HG03108 (cell line): Measurements from ENCODE around the gene ADCY1.
"Not testable (repeated sequence)": the region's sequence is repeated elsewhere in the genome, so short reads cannot be mapped to it uniquely, and the experiment has no call there.

Experiments
- ATAC-seq: cut with Tn5 transposase; IDR thresholded peaks from one replicate; pipeline ENCODE4 v1.9.1; 2021; ENCODE audit warnings: moderate library complexity; ENCODE audit not compliant: unreplicated experiment

ADCY1 gene

GRCh38 chr7:45573661-45574415 lies at the start of gene ADCY1:
Gene ADCY1, plus strand, starts transcription at chr7:45574368. Its CDS starts 176 bp downstream, at chr7:45574544.
- ATAC-seq, result no peak

DNA sequence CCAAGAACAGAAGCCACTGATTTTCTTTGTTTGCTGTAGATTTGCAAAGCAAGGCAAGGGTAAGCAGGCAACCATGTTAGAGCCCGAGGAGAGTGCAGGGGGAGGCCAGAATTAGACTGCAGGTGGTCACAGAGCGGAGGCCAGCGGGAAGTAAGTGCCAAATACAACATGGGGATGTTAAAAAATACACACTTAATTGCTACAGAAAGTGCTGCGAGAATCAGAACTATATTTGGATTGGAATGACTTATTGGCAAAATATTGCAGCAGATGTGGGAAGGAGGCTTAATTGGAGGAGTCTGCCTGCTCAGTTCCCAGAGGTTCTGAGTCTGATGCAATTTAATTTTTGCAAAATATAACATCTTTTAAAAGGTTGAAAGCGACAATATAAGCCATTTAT lies 49.7 kb upstream of the ADCY1 start:
- ATAC-seq, result no peak

DNA sequence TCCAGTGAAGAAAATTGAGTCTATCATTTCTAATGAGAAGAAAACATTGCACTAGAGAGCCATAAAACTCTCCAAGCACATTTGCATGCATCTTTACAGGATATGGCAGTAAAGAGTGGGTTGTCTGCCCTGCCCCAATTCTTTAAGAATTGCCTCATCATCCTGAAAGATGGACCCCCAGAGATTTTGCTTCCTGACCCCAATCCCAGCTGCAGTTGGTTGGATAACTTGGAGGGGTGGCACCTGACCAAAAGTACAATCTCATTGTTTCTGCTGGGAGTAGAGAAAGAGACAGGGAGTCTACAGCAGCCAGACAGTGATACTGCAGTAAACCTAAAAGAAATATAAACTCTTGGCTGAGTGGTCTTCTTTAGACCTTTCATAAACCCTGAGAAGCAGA lies 49.1 kb upstream of the ADCY1 start:
- no peak for ATAC-seq

- ATAC-seq, result no peak
Measured at GRCh38 chr7:45543473-45543872, 30.7 kb upstream of the ADCY1 start.

DNA sequence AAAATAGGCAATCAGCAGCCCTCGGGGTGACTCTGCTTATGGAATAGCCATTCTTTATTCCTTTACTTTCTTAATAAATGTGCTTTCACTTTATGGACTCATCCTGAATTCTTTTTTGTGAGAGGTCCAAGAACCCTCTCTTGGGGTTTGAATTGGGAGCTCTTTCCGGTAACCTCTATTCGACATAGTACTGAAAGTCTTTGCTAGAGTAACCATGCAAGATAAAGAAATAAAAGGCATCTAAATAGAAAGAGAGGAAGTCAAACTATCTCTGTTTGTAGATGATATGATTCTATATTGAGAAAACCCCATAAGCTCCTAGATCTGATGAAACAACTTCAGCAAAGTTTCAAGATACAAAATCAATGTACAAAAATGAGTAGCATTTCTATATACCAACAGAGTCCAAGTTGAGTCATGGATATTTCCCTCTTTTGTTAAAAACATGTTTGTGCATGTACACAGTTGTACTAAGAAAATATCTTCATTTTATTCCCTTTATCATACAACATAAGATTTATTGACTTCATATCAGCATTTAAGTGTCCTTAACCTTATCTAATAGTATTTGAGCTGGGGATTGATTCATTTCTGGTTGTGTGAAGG lies 29.0 kb upstream of the ADCY1 start:
- not testable (repeated sequence) for ATAC-seq

DNA sequence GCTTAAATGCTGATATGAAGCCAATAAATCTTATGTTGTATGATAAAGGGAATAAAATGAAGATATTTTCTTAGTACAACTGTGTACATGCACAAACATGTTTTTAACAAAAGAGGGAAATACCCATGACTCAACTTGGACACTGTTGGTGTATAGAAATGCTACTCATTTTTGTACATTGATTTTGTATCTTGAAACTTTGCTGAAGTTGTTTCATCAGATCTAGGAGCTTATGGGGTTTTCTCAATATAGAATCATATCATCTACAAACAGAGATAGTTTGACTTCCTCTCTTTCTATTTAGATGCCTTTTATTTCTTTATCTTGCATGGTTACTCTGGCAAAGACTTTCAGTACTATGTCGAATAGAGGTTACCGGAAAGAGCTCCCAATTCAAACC lies 25.3 kb upstream of the ADCY1 start:
- ATAC-seq, result not testable (repeated sequence)

DNA sequence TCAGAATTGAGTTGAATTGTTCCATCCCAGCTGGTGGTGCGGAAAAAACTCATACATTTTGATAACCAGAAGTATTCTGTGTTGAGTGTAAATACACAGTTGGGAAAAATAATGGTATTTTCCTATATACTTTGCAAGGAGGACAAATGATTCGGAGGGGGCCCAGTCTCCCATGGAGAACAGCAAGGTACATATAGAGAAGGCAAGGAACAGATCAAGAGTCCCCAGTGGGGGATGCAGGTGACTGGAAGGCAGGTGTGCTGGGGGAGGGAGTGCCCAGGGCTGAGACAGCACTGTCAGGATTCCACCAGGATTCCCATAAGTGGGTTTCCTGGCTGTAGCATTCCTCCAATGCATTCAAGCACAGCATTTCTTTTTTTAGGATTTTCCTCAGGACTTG lies 10.8 kb upstream of the ADCY1 start:
- no peak for ATAC-seq

GRCh38 chr7:45563941-45564461 lies 10.2 kb upstream of the ADCY1 start:
- ATAC-seq, result no peak

GRCh38 chr7:45564485-45564884 lies 9.7 kb upstream of the ADCY1 start:
- ATAC-seq, result no peak

GRCh38 chr7:45564886-45565455 lies 9.2 kb upstream of the ADCY1 start:
- no peak for ATAC-seq

GRCh38 chr7:45566386-45566785 lies 7.8 kb upstream of the ADCY1 start:
- no peak for ATAC-seq

- no peak for ATAC-seq
Measured at GRCh38 chr7:45566961-45567360, 7.2 kb upstream of the ADCY1 start.

DNA sequence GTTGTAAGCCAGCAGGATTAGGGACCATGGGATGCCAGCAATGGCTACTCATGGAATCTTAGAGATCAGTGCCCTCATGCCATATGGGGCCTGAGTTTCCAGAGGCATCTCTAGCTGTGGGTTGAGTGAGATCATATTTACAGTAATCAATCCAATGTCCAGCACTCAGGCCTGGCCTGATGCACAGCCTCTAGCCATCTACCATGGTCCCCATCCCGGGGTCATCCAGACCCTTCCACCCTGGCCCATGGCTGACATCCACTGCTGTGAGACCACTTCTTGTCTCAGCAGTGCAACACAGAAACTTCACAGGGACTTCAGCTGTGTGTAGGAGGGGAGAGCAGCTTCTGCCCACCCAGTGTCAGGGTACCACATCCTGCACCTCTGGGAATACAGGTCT lies 6.5 kb upstream of the ADCY1 start:
- no peak for ATAC-seq

- no peak for ATAC-seq
Measured at GRCh38 chr7:45568536-45569289, 5.5 kb upstream of the ADCY1 start.

- ATAC-seq, result no peak
Measured at GRCh38 chr7:45569290-45569685, 4.9 kb upstream of the ADCY1 start.

GRCh38 chr7:45570797-45571196 lies 3.4 kb upstream of the ADCY1 start:
- ATAC-seq, result no peak

- no peak for ATAC-seq
Measured at GRCh38 chr7:45573204-45573603, 964 bp upstream of the ADCY1 start.

DNA sequence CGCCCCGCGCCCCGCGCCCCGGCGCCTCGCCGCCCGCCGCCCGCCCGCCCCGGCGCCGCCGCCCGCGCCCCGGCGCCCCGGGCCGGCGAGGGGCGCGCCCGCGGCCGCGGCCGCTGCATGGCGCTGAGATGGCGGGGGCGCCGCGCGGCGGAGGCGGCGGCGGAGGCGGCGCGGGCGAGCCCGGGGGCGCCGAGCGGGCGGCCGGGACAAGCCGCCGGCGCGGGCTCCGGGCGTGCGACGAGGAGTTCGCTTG lies 174 bp downstream of the ADCY1 start:
- ATAC-seq, result no peak

DNA sequence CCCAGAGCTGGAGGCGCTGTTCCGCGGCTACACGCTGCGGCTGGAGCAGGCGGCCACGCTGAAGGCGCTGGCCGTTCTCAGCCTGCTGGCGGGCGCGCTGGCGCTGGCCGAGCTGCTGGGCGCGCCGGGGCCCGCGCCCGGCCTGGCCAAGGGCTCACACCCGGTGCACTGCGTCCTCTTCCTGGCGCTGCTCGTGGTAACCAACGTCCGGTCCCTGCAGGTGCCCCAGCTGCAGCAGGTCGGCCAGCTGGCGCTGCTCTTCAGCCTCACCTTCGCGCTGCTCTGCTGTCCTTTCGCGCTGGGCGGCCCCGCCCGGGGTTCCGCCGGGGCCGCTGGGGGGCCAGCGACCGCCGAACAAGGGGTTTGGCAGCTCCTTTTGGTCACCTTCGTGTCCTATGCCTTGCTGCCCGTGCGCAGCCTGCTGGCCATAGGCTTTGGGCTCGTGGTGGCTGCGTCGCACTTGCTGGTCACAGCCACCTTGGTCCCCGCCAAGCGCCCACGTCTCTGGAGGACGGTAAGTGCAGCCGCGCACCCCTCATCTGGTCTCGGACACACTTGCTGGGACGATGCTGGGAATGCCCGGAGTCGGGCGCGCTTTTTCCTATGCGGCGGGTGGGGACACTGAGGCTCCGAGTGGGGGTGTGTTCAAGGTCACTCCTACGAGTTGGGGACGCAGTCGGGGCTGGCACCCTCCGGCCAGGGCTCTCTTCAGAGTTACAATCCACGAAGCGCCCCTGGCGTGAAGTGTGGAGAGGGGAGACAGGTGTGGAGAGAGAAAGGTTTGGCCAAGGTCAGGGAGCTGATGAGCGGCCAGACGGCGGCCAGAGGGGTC lies 717 bp downstream of the ADCY1 start:
- no peak for ATAC-seq

GRCh38 chr7:45575501-45576248 lies 1.5 kb downstream of the ADCY1 start:
- no peak for ATAC-seq
